Stimulated activated CD4-positive, alpha-beta T cell treated with anti-CD3 and anti-CD28 coated beads, Interleukin-2, amount 100 ng/mL, for 48 hours (primary cell): ENCODE data around the gene BST2.

Experiments used
- DNase-seq, 2 donors: peaks; one replicate each; pipeline ENCODE4 v3.0.0-alpha.2; 2020

BST2 gene, protein sequence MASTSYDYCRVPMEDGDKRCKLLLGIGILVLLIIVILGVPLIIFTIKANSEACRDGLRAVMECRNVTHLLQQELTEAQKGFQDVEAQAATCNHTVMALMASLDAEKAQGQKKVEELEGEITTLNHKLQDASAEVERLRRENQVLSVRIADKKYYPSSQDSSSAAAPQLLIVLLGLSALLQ

GRCh38 chr19:17405250-17406045, at the start of gene BST2:
Gene BST2 (minus strand): TSS chr19:17405630. CDS start chr19:17405575, 55 bp downstream.
- DNase-seq: no peak

- no peak for DNase-seq
Measured at GRCh38 chr19:17454576-17455071, 49.2 kb upstream of the BST2 start.

GRCh38 chr19:17451820-17452219, 46.4 kb upstream of the BST2 start:
- DNase-seq: no peak

- peak; percentile 20 to 33 for DNase-seq
Measured at GRCh38 chr19:17450264-17451075, 45.0 kb upstream of the BST2 start.

DNA sequence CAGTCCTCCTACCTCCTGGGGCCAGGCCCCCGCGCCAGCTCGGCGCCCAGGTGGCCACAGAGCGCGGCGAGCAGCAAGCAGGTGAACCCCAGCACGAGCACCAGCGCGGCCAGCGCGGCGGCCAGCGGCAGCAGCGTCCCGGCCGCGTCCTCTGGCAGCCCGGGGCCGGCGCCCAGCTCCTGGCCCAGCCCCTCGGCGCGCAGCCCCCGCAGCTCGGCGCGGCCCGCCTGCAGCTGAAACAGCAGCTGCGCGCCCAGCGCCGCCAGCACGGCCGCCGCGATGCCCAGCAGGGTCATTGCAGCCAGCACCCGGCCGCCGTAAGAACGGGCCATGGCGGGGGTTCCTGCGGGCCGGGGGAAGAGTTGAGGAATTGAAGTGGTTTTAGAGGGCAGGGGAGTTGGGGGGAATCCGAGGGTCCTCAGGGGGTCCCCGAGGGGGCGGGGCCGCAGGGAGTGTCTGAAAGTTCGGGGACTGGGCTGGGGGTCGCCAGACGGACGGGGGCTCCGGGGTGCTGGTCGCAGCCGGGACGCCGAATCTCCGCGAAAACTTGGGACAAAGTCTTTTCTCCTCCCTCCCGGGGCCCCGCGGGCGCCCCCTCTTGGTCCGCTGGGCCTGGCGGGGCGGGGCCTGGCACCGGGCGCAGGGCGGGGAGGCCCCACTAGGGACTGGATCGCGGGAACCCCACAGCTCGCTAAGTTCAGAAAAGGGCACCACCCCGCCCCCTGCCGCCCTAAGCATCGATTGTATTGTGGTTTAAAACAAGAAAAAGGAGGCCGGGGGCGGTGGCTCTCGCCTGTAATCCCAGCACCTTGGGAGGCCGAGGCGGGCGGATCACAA, 42.9 kb upstream of the BST2 start, which contains the start of gene TMEM221:
TMEM221 (minus strand) TSS at position 538 of the 837 bp plus-strand sequence; CDS start at position 332, 206 bp downstream.
- DNase-seq: peak; percentile 43 to 56

DNA sequence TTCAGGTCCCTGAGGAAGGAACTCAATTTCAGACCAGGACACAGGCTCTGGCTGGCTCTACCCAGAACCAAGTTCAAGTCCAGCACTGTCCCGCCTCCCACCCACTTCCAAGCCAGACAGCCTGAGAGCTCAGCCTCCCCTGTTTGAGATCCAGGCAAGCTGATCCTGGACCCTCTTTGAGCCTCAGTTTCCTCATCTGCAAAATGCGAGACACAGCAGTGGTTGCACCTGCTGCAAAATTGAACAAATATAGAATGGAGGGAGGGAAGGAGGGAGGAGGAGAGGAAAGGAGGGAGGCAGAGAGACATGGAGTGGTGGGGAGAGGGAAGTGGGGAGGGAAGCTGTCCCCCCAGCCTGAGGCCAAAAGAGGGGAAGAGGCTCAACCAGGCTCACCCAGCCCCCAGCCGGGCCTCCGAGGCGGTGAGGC, 42.3 kb upstream of the BST2 start:
- no peak for DNase-seq

GRCh38 chr19:17445526-17446165, 40.2 kb upstream of the BST2 start:
- no peak for DNase-seq

GRCh38 chr19:17441241-17442021, 36.0 kb upstream of the BST2 start:
- DNase-seq: no peak

DNA sequence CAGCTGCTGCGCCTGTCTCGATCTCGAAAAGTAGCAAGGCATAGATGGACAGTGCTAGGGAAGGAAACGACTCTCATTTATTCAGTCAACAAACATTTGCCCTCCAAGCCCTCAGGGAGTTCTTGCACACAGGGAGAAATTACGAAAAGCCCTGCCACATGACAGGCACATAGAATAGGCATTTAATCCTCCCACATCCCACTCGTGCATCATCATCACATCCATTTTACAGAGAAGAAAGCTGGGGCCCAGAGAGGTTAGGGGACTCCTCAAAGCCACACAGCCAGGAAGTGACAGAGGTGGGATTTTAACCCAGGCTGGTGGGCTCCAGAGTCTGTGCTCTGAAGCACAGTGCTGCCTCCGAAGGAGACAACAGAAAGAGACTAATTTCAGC, 31.4 kb upstream of the BST2 start:
- DNase-seq: no peak

- no peak for DNase-seq
Measured at GRCh38 chr19:17436094-17436873, 30.9 kb upstream of the BST2 start.

- no peak for DNase-seq
Measured at GRCh38 chr19:17435218-17435617, 29.8 kb upstream of the BST2 start.

- no peak for DNase-seq
Measured at GRCh38 chr19:17431417-17431816, 26.0 kb upstream of the BST2 start.

DNA sequence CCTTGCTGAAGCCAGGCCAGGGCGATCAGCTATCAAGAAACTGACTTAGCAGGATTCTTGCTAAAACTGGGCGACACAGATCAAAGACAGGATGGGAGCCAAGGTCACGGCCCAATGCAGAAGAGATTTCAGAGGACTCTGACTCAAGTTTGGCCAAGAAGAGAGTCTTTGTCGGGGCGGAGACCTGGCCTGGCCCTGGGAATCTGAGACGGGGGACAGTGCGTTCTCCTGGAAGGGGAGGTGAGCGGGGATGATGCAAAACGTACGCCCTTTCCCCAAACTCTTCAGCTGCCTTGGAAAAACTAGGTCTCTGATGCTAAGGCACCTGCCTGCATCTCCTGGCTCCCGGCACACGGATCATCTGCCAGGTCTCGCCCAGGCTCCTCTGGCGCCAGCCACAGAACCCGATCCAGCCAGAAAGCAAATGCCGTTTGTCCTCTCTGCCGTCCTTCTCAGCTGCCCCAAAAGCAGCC, 24.2 kb upstream of the BST2 start:
- DNase-seq: no peak

GRCh38 chr19:17424743-17425365, 19.4 kb upstream of the BST2 start:
- no peak for DNase-seq

GRCh38 chr19:17423429-17424208, 18.2 kb upstream of the BST2 start:
- DNase-seq: no peak

DNA sequence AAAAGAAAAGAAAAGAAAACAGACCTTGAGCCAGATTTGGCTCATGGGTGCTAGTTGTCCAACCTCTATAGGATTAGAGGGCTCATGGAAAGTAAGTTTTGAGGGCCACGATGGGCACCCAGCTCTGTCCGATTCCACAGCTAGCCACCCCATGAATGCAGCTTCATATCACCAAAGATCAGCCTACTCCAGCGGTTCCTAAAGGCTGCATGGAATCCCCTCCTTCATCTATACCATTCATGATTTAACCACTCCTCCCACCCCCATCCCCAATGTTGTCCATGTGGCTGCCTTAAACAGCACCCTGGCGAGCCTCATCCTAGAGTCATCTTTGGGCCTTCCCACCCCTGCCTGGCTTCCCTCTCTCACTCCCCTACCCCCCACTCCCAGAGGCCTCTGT, 16.5 kb upstream of the BST2 start:
- DNase-seq: no peak

- no peak for DNase-seq
Measured at GRCh38 chr19:17420475-17420924, 15.1 kb upstream of the BST2 start.

DNA sequence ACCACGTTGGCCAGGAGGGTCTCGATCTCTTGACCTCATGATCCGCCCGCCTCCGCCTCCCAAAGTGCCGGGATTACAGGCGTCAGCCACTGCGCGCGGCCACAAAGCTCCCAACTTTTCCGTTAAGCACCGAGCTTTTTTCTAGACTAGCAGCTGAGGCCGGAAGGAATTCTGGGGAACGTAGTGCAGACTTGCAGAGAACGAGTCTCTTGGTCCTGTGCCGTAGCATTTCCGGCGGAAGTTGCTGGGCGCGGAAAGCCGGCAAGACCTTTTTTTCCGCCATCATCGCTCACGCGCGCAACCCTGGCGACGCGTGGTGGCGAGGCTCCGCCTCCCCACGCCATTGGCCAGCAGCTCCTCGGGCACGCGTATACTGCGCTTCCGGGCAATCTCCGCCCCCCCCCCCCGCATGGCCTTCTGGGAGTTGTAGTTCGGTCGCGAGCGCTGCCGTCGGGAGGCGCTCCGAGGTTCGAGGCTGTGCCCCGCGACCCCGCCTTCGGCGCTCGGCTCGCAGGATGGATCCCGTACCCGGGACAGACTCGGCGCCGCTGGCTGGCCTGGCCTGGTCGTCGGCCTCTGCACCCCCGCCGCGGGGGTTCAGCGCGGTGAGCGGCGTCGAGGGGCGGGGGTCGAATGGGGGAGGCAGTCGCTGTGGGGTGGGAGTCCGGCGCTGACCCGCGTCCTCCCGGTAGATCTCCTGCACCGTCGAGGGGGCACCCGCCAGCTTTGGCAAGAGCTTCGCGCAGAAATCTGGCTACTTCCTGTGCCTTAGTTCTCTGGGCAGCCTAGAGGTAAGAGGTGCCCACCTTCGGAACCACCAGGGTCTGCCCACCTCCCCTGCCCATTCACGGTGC, 14.4 kb upstream of the BST2 start, which contains the start of gene MVB12A:
MVB12A (plus strand) TSS at position 427 of the 854 bp plus-strand sequence; CDS start at position 516, 89 bp downstream.
- DNase-seq: peak; percentile 90 to 92
